GM12865 (cell line): Measurements from ENCODE around the gene TSTD1.

Experiments
- DNase-seq: peaks from one replicate; pipeline ENCODE4 v3.0.0; 2010; ENCODE audit warnings: low read depth
- H3K4me3 ChIP-seq: 2 replicates; pipeline ENCODE4 v1.5.1; 2011; ENCODE audit warnings: mild to moderate bottlenecking, low read depth, low read length, control low read depth
- CTCF ChIP-seq: IDR thresholded peaks from 2 replicates; pipeline ENCODE4 v1.5.1; 2011; ENCODE audit warnings: low read length, control low read depth, low read depth, inconsistent platforms; ENCODE audit not compliant: insufficient read depth; ENCODE audit errors: missing control alignments

The TSTD1 gene

GRCh38 chr1:161082483-161082882 is 43.7 kb upstream of the TSTD1 start:
- no peak for DNase-seq
- no peak for TF ChIP-seq CTCF
- no peak overlapping the region for H3K4me3 ChIP-seq

- no peak overlapping the region for H3K4me3 ChIP-seq
- no peak for DNase-seq
- TF ChIP-seq CTCF, result no peak
Measured at GRCh38 chr1:161081519-161081918, 42.8 kb upstream of the TSTD1 start.

- TF ChIP-seq CTCF, result no peak
Measured at GRCh38 chr1:161080441-161081405, 42.0 kb upstream of the TSTD1 start.

DNA sequence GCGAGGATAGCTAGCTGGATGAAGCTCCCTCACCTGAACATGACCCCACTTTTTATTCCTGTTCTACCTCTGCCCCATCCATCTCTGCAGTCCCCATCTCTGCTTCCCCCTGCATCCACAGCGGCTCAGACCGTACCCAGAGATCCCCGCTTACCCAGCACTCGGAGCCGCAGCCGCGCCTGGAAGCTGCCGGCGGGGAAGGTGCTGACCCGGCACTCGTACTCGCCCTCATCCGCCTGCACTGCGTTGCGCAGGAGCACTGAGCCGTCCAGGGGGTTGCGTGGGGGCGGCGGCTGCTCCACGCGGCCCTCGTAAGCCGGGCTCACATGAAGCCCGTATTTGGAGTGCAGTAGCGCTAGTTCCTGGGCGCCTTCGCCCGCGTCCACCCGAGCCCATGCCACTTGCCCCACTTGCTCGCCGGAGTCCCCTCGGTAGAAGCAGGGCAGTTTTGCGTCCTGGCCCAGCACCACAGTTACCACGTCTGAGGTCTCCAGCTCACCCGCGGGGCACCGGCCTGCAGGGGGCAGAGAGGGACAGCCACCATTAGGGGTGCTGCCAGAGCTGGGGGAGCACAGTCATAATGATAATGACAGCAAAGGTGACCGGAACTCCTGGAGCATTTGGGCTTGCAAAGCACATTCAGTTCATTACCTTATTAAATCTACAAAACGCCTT is 40.8 kb upstream of the TSTD1 start:
- peak; percentile 29 for TF ChIP-seq CTCF
- H3K4me3 ChIP-seq, result no peak overlapping the region
- DNase-seq, result peak; percentile 37

More at GRCh38 chr1:161080441-161081405, 42.0 kb upstream of the TSTD1 start:
- no peak overlapping the region for H3K4me3 ChIP-seq
- DNase-seq, result no peak

DNA sequence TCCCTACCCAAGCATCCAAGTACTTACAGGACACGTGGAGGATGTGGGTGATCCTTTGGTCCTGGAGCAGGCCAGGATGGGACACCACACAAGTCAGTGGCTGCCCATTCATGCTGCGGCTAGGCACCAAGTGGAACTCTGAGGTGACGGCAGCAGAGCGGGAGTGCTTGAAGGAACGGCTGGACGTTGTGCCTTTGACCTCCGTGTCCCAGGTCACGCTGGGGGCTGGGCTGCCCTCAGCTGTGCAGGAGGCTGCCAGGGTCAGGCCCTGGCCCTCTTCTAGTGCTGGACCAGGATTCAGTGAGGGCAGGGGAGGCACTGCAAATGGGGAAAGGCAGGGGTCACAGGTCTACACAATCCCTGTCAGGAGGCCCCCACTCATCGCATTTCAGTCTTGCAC is 38.7 kb upstream of the TSTD1 start:
- no peak for TF ChIP-seq CTCF
- DNase-seq, result no peak
- no peak overlapping the region for H3K4me3 ChIP-seq

- TF ChIP-seq CTCF, result no peak
- DNase-seq, result no peak
- no peak overlapping the region for H3K4me3 ChIP-seq
Measured at GRCh38 chr1:161076410-161076809, 37.6 kb upstream of the TSTD1 start.
